Progenitor cell of endocrine pancreas (in vitro differentiated cells): ENCODE data around the gene ZNF93. TPM values are rescaled to one million over a fixed set of nuclear protein-coding genes. Genes with fewer than 3 reads are reported as not detected.
"Not testable (repeated sequence)": the region's sequence is repeated elsewhere in the genome, so short reads cannot be mapped to it uniquely, and the experiment has no call there.

ENCODE experiments used
- DNase-seq: peaks from one replicate; pipeline ENCODE4 v3.0.0; 2021; ENCODE audit warnings: low spot score; ENCODE audit not compliant: unreplicated experiment
- H3K27ac Mint-ChIP-seq: 2 replicates; pipeline ENCODE4 v1.8.0; 2021; ENCODE audit warnings: mild to moderate bottlenecking, moderate library complexity, mixed read lengths
- H3K27me3 Mint-ChIP-seq: 2 replicates; pipeline ENCODE4 v1.8.0; 2021; ENCODE audit warnings: mixed read lengths
- H3K36me3 Mint-ChIP-seq: 2 replicates; pipeline ENCODE4 v1.8.0; 2022; ENCODE audit warnings: mixed read lengths; ENCODE audit not compliant: insufficient read depth
- H3K4me1 Mint-ChIP-seq: 2 replicates; pipeline ENCODE4 v1.8.0; 2021; ENCODE audit warnings: low read depth, mixed read lengths
- H3K4me3 Mint-ChIP-seq: 2 replicates; pipeline ENCODE4 v1.8.0; 2021; ENCODE audit warnings: low read depth, mild to moderate bottlenecking, moderate library complexity, mixed read lengths
- H3K9me3 Mint-ChIP-seq: 2 replicates; pipeline ENCODE4 v1.8.0; 2021; ENCODE audit warnings: low read depth, mixed read lengths
- total RNA-seq: library from RNA; stranded (reverse); gene quantifications from 2 replicates; pipeline ENCODE4 v1.2.1, GENCODE V29; 2021
- TF ChIP-seq, protein P1 (sequence below): fragments of 200-600 bp; sonication (generic); IDR thresholded peaks from one replicate; pipeline ENCODE4 v1.5.0; 2021; ENCODE audit warnings: antibody characterized with exemption, mild to moderate bottlenecking; ENCODE audit not compliant: unreplicated experiment

Gene ZNF93
- total RNA-seq, 1 donor from 2014 or later, result 40.7 TPM

DNA sequence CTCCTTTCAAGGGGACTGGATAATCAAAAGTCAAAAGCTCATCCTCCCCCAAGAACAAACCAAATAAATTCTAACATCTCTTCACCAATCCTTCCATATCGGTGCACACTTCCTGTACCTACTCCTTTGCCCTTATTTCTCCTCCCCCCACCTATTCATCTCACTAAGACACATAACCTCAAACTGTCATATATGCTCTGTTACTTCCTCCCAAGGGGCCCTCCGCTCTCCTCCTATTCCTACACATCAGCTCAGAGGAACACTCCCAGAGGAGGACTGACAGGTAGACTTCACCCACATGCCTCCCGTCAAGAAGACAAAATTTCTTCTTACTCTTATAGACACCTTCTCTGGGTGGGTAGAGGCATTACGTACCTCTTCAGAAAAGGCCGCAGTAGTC is 48.1 kb downstream of the ZNF93 start:
- no peaks in the 10 kb centered on the region for H3K9me3 Mint-ChIP-seq
- no peaks in the 10 kb centered on the region for H3K4me1 Mint-ChIP-seq
- H3K4me3 Mint-ChIP-seq, result no peak overlapping the region
- no peak for DNase-seq
- no peak overlapping the region for H3K27ac Mint-ChIP-seq
- TF ChIP-seq, protein P1, sequence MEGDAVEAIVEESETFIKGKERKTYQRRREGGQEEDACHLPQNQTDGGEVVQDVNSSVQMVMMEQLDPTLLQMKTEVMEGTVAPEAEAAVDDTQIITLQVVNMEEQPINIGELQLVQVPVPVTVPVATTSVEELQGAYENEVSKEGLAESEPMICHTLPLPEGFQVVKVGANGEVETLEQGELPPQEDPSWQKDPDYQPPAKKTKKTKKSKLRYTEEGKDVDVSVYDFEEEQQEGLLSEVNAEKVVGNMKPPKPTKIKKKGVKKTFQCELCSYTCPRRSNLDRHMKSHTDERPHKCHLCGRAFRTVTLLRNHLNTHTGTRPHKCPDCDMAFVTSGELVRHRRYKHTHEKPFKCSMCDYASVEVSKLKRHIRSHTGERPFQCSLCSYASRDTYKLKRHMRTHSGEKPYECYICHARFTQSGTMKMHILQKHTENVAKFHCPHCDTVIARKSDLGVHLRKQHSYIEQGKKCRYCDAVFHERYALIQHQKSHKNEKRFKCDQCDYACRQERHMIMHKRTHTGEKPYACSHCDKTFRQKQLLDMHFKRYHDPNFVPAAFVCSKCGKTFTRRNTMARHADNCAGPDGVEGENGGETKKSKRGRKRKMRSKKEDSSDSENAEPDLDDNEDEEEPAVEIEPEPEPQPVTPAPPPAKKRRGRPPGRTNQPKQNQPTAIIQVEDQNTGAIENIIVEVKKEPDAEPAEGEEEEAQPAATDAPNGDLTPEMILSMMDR, result no peak
- H3K36me3 Mint-ChIP-seq, result no peaks in the 10 kb centered on the region
- H3K27me3 Mint-ChIP-seq, result no peaks in the 10 kb centered on the region

DNA sequence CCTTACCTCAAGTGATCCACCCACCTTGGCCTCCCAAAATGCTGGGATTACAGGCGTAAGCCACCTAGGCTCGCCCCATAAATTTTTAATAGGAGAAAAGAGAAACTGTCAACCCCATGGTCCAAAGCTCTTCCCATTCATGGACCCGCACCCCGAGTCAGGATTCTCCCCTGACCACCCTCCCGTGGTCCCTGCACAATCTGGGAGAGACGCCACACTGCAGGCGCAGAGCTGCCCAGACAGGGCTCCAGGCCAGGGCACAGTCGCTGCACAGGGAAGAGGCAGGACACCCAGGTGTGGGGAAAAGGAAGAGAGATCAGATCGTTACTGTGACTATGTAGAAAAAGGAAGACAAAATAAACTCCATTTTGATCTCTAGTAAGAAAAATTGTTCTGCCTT is 54.5 kb downstream of the ZNF93 start:
- H3K27me3 Mint-ChIP-seq, result no peaks in the 10 kb centered on the region
- H3K36me3 Mint-ChIP-seq, result no peaks in the 10 kb centered on the region
- H3K4me1 Mint-ChIP-seq, result no peaks in the 10 kb centered on the region
- peak overlapping the region; percentile 47 for H3K27ac Mint-ChIP-seq
- no peaks in the 10 kb centered on the region for H3K9me3 Mint-ChIP-seq
- TF ChIP-seq, protein P1, result no peak
- DNase-seq, result no peak
- no peak overlapping the region for H3K4me3 Mint-ChIP-seq

- Mint-ChIP-seq H3K4me1 (no peaks in the 10 kb centered on the region), H3K27ac (no peak overlapping the region), H3K4me3 (no peak overlapping the region), H3K27me3 (no peaks in the 10 kb centered on the region), H3K9me3 (no peaks in the 10 kb centered on the region), H3K36me3 (no peaks in the 10 kb centered on the region)
- no peak for DNase-seq
- TF ChIP-seq, protein P1, result no peak
These were observed 55.8 kb downstream of the ZNF93 start for GRCh38 chr19:19956434-19957075.

DNA sequence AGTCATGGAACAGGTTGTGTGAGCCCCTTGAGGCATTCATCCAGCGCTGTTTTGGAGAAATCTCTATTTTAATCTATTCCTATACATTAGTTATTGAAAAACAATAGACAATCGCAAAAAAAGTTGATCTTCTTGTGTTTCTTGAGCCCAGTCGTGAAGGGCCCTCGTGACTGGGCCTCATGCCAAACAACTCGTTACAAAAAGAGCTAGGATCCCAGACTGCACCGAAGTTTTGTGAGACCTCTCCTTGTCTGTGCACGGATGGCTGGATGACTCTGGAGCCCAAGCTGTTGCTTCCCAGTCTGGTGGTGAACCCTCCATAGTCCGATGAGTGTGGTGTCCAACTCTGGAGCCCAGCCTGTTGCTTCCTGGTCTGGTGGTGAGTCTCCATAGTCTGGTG is 57.0 kb downstream of the ZNF93 start:
- not testable (repeated sequence) for H3K4me1 Mint-ChIP-seq, H3K4me3 Mint-ChIP-seq, H3K27me3 Mint-ChIP-seq, DNase-seq, H3K27ac Mint-ChIP-seq, H3K36me3 Mint-ChIP-seq, H3K9me3 Mint-ChIP-seq

DNA sequence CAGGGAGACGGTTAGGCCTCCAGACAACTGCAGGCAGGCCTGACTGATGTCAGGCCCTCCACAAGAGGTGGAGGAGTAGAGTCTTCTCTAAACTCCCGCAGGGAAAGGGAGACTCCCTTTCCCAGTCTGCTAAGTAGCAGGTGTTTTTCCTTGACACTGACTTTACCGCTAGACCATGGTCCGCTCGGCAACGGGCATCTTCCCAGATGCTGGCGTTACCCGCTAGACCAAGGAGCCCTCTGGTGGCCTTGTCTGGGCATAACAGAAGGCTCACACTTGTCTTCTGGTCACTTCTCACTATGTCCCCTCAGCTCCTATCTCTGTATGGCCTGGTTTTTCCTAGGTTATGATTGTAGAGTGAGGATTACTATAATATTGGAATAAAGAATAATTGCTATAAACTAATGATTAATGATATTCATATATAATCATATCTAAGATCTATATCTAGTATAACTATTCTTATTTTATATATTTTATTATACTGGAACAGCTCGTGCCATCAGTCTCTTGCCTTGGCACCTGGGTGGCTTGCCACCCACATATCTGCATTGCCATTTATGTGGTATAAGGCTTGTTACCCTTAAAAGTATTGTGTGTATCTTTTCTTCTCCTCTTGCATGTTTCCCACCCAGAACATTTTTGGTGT is 58.5 kb downstream of the ZNF93 start:
- peak; percentile 59 for DNase-seq
- H3K9me3 Mint-ChIP-seq, H3K4me3 Mint-ChIP-seq, H3K36me3 Mint-ChIP-seq, H3K27ac Mint-ChIP-seq, H3K4me1 Mint-ChIP-seq, H3K27me3 Mint-ChIP-seq: not testable (repeated sequence)
- TF ChIP-seq, protein P1, result peak; percentile 75

- Mint-ChIP-seq H3K36me3 (no peaks in the 10 kb centered on the region), H3K4me1 (no peaks in the 10 kb centered on the region), H3K27ac (no peak overlapping the region), H3K4me3 (no peak overlapping the region), H3K9me3 (peaks cover 29% of the 10 kb centered on the region), H3K27me3 (no peaks in the 10 kb centered on the region)
- no peak for DNase-seq
- TF ChIP-seq, protein P1, result no peak
These were observed 63.7 kb downstream of the ZNF93 start for GRCh38 chr19:19964416-19964815.

DNA sequence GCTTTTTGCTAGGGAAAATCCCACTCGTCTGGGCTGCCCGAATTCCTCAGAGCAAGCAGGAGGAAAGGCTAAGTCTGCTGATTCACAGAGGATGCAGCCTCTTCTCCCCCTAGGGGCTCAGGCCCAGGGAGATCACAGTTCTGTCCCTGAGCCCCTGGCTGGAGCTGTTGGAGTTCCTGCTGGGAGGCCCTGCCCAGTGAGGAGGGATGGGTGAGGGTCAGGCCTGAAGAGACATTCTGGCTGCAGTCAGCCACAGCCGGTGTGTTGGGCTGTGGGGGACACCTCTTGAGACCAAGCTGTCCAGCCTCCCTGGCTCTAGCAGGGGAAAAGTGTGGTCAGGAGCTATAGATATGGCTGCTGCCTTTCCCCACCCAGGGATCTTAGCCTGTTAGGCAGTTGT is 65.4 kb downstream of the ZNF93 start:
- not testable (repeated sequence) for DNase-seq, H3K27me3 Mint-ChIP-seq, H3K4me3 Mint-ChIP-seq, H3K27ac Mint-ChIP-seq, H3K4me1 Mint-ChIP-seq, H3K36me3 Mint-ChIP-seq
- peaks cover 36% of the 10 kb centered on the region for H3K9me3 Mint-ChIP-seq
